Activated naive CD4-positive, alpha-beta T cell treated with Interleukin-2 at 50 U/mL for 16 hours (primary cell): ENCODE measurements around the gene ATP8B2.
"Not testable (repeated sequence)": the region's sequence is repeated elsewhere in the genome, so short reads cannot be mapped to it uniquely, and the experiment has no call there.

Experiments used
- DNase-seq: peaks from one replicate; pipeline ENCODE4 v3.0.0-alpha.2; 2020

Gene ATP8B2

GRCh38 chr1:154324669-154325582 lies at the start of gene ATP8B2:
TSS of gene ATP8B2 (plus strand) at chr1:154325525. CDS start at chr1:154328142, 2,617 bp downstream.
- DNase-seq, result peak; percentile 84

- DNase-seq, result peak; percentile 25
Measured at GRCh38 chr1:154276797-154277196, 48.5 kb upstream of the ATP8B2 start.

GRCh38 chr1:154287591-154287990 lies 37.7 kb upstream of the ATP8B2 start:
- DNase-seq, result not testable (repeated sequence)

- DNase-seq, result no peak
Measured at GRCh38 chr1:154288661-154289060, 36.7 kb upstream of the ATP8B2 start.

- no peak for DNase-seq
Measured at GRCh38 chr1:154290921-154291320, 34.4 kb upstream of the ATP8B2 start.

GRCh38 chr1:154295408-154296235 lies 29.7 kb upstream of the ATP8B2 start:
- DNase-seq, result no peak

GRCh38 chr1:154301582-154301981 lies 23.7 kb upstream of the ATP8B2 start:
- DNase-seq, result no peak

GRCh38 chr1:154304664-154305337 lies 20.5 kb upstream of the ATP8B2 start:
- DNase-seq, result peak; percentile 52

GRCh38 chr1:154306151-154306550 lies 19.2 kb upstream of the ATP8B2 start:
- DNase-seq, result no peak

- DNase-seq, result peak; percentile 8
Measured at GRCh38 chr1:154307670-154308270, 17.6 kb upstream of the ATP8B2 start.

- DNase-seq, result not testable (repeated sequence)
Measured at GRCh38 chr1:154309136-154309535, 16.2 kb upstream of the ATP8B2 start.

GRCh38 chr1:154312229-154313065 lies 12.9 kb upstream of the ATP8B2 start:
- not testable (repeated sequence) for DNase-seq

GRCh38 chr1:154313066-154313356 lies 12.3 kb upstream of the ATP8B2 start:
- no peak for DNase-seq

- not testable (repeated sequence) for DNase-seq
Measured at GRCh38 chr1:154314226-154314625, 11.1 kb upstream of the ATP8B2 start.

- no peak for DNase-seq
Measured at GRCh38 chr1:154316704-154317103, 8.6 kb upstream of the ATP8B2 start.

GRCh38 chr1:154318386-154318785 lies 6.9 kb upstream of the ATP8B2 start:
- DNase-seq, result no peak

- DNase-seq, result no peak
Measured at GRCh38 chr1:154320882-154321608, 4.3 kb upstream of the ATP8B2 start, which contains the start of gene AQP10. TSS of gene AQP10 (plus strand) at chr1:154321093. CDS start at chr1:154321156, 63 bp downstream.

GRCh38 chr1:154321609-154321934 lies 3.8 kb upstream of the ATP8B2 start:
- not testable (repeated sequence) for DNase-seq

- no peak for DNase-seq
Measured at GRCh38 chr1:154323493-154323892, 1.8 kb upstream of the ATP8B2 start.

GRCh38 chr1:154324241-154324640 lies 1.1 kb upstream of the ATP8B2 start:
- DNase-seq, result no peak
